HG02642 (cell line): ENCODE data around the gene PNMA6A.
"Not testable (repeated sequence)": the region's sequence is repeated elsewhere in the genome, so short reads cannot be mapped to it uniquely, and the experiment has no call there.

ENCODE experiments used
- ATAC-seq: cut with Tn5 transposase; IDR thresholded peaks from one replicate; pipeline ENCODE4 v1.9.1; 2021; ENCODE audit warnings: mild to moderate bottlenecking; ENCODE audit not compliant: unreplicated experiment, poor library complexity

PNMA6A gene

DNA sequence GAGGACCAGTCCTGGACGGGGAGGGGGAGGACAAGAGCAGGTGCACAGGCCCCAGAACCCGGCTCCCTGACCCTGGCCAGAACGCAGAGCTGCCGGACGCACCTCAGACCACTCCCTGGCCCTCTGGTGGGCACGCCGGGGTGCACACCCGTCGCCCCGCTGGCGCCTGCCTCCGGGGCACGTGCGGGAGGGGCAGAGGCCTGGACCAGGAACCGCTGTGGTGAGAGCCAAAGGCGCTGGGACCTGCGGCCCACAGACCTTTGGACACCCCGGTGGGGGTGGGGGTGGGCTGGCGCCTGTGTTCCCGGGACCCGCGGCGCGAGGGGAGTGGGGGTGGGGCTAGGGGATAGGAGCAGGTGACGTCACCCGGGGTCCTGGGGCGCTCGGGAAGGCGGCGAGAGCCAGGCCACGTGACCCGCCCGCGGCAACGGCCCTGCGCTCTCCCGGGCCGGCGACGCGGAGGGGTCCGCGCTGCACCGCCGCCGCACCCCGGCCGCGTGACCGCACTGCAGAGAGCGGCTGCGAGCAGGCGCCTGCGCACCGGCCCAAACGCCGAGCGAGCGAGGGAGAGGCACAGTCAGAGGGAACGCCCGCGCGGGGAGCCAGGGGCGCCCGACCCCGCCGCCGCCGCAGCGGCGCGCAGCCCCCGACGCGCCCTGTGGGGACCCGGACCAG is at the start of gene PNMA6A:
Gene PNMA6A, plus strand, starts transcription at position 546 of the 675 bp plus-strand sequence. CDS start 609 bp downstream, outside the sequence.
- not testable (repeated sequence) for ATAC-seq

GRCh38 chrX:153026501-153026900 is 45.8 kb upstream of the PNMA6A start:
- ATAC-seq = not testable (repeated sequence)

- not testable (repeated sequence) for ATAC-seq
Observed at GRCh38 chrX:153028487-153028886, 43.8 kb upstream of the PNMA6A start.

DNA sequence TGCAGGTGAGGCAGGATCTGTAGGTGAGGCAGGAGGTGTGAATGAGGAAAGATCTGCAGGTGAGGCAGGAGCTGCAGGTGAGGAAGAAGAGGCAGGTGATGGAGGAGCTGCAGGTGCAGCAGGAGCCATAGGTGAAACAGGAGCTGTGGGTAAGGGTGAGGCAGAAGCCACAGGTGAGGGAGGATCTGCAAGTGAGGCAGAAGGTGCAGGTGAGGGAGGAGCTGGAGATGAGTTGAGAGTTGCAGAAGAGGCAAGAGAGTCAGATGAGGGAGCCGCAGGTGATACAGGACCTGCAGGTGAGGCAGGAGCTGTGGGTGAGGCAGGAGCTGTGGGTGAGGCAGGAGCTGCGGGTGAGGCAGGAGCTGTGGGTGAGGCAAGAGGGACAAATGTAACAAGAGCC is 43.1 kb upstream of the PNMA6A start:
- no peak for ATAC-seq

GRCh38 chrX:153029875-153030274 is 42.4 kb upstream of the PNMA6A start:
- no peak for ATAC-seq

DNA sequence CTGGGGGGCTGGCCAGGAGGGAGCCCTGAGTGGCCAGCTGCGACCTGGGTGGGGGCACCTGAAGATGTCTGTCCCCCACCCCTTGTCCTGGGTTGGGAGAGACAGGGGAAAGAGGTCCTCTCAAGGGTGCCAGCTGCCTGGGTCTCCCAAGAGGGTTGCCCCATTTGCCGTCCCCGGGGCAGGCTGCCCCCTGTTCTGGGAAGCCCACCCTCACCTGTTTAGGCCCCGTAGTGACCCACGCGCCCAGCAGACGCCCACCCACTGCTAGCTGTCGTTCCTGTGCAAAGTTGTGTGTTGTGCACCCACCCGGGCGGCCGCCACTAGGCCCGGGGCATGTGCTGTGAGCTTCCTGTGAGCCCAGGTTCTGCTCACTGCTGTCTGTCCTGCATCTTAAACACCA is 41.5 kb upstream of the PNMA6A start:
- ATAC-seq = no peak

- ATAC-seq = peak; percentile 79
Observed at GRCh38 chrX:153032397-153033118, 39.7 kb upstream of the PNMA6A start.

DNA sequence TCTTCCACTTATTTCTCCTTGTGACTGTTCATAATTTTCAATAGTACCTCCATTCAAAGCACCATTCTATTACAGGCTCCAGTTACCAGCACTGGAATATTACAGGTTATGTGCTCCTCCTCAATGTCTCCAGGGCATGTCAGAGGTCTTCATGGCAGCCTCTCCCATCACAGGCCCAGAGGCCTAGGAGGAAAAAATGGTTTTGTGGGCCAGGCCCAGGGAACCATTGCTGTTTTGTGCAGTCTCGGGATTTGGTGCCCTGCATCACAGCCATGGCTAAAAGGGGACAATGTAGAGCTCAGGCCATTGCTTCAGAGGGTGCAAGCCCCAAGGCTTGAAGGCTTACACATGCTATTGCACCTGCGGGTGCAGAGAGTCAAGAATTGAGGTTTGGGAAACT is 23.2 kb upstream of the PNMA6A start:
- no peak for ATAC-seq

GRCh38 chrX:153052534-153052933 is 19.7 kb upstream of the PNMA6A start:
- ATAC-seq = no peak

GRCh38 chrX:153055871-153056749 is 16.1 kb upstream of the PNMA6A start, which contains the start of gene PNMA3:
Gene PNMA3, plus strand, starts transcription at chrX:153056470. Its CDS starts 586 bp downstream, at chrX:153057056.
- no peak for ATAC-seq

DNA sequence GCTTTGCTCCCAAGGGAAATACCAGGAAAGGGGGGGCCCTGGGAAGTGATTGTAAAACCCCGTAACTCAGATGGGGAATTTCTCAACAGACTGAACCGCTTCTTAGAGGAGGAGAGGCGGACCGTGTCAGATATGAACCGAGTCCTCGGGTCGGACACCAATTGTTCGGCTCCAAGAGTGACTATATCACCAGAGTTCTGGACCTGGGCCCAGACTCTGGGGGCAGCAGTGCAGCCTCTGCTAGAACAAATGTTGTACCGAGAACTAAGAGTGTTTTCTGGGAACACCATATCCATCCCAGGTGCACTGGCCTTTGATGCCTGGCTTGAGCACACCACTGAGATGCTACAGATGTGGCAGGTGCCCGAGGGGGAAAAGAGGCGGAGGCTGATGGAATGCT is 15.0 kb upstream of the PNMA6A start:
- ATAC-seq = no peak

DNA sequence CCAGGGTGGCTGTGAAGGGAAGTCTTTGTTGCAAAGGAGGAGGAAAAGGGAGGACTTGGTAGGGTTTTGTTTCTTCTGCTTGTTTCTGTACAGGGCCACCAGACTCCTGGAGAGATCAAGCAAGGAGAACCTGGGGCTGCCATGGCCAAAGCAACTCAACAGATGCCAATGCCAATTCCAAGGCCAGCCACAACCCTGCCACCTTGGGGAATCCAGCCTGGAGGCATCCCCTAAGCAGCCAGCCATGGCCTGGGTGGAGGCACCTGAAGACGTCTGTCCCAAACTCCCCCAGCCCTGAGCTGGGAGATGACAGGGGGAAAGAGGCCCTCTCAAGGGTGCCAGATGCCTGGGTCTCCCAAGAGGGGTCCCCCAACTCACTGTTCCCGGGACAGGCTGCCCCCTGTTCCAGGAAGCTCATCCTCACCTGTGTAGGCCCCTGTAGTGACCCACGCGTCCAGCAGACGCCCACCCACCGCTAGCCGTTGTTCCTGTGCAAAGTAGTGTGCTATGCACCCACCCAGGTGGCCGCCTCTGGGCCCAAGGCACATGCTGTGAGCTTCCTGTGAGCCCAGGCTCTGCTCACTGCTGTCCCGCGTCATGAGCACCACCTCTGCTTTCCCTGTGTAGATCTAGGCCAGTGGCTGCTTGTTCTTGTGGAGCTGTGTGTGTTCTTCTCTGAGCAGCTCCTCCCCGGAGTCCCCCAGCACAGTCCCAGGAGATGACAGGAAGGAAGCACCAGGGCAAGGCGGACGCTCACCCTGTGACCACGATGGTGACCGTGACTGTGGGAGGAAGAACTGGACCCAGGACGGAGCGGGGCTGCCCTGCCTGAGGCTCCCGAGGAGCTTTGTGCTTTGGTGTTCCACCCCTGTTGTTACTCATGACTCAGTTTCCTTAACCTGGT is 12.8 kb upstream of the PNMA6A start:
- no peak for ATAC-seq

DNA sequence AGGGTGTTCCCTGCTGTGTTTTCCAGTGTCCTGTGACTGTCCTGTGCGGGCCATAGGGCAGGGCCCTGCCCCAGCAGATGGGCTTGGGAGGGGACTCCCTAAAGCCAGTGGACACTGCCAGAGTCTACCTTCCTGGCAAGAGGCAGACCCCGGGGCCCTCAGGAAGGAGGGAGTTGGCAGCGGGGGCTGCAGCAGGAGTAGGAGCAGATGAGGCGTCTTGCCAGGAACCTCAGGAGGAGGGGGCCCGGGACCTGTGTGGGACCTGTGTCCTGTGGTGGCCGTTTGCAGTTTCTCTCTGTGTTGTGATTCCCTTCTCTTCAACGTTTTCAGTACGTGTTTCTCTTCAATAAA is 12.2 kb upstream of the PNMA6A start:
- no peak for ATAC-seq

DNA sequence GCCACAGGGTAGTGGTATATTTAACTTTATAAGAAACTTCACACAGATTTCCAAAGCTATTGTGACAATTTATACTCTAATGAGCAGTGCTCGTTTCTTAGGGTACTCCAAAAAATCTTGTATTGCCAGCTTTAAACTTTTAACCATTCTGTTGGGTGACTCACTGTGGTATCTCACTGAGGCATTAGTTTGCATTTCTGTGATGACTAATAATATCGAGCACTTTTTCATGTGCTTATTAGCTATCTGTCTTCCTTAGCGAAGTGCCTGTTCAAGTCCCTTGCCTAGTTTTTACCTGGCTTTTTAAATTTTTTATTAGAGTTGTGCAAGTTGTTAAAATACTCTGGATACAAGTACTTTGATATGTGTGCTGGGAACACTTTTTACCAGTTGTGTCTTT is 10.5 kb upstream of the PNMA6A start:
- ATAC-seq = no peak

DNA sequence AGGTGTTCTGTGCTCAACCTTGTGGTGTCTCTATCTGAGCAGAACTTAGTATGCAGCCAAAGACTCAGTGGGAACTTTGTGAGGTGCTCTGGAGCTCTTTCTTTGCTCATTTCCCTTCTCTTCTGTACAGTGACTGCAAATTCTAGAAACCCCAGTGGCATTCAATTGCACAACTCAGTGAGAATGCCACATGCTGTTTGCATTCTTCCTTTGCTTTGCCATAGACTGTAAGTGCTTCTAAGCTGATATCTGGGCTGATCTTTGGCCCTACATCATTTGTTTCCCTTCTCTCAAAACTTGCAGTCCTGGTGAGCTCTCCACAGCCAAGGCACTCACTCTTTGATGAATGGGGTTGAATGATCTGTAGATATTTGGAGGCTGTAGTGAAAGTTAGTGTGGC is 8.9 kb upstream of the PNMA6A start:
- no peak for ATAC-seq

- no peak for ATAC-seq
Observed at GRCh38 chrX:153064061-153064460, 8.2 kb upstream of the PNMA6A start.

DNA sequence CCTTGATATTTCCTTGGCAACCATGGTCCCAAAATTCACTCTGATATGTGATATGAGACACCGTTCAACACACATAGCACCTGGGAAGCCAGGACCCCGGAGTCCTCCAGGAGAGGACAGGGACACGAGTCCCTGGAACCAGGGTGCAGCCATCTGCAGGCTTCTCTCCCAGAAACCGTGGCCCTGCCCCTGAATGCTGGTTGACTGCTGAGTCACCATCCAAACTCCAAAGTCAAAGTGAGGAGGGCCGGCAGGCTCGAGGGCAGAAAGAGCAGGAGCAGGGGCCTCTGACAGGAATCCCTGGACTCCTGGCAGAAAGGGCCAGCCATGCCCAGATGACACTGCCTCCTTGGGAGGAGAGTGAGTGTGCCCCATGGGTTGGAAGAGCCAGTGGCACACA is 6.9 kb upstream of the PNMA6A start:
- ATAC-seq = no peak

DNA sequence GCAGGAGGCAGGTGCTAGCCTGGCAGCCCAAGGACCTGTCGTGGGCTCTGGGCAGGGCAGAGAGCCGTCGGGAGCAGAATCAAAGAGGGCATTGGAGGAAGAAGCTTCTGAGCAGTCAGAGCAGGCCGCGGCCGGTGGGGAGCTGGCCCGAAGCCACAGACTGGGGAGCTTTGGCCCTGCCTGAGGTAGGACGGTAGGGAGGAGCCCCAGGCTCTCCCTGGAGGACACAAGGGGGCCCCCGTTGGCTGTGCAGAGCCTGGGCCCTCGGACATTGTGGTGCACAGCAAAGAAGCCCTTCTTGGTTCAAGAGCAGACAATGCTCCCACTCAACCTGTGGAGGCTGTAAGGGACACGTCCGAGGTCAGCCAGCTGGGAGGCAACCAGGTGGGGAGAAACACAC is 5.9 kb upstream of the PNMA6A start:
- ATAC-seq = not testable (repeated sequence)

DNA sequence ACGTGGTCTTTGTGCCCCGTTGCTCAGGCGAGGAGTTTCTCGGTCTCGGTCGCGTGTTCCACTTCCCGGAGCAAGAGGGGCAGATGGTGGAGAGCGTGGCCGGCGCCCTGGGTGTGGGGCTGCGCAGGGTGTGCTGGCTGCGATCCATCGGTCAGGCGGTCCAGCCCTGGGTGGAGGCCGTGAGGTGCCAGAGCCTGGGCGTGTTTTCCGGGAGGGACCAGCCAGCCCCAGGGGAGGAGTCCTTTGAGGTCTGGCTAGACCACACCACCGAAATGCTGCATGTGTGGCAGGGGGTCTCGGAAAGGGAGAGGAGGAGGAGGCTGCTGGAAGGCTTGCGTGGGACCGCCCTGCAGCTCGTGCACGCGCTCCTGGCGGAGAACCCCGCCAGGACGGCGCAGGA is 1.1 kb downstream of the PNMA6A start:
- not testable (repeated sequence) for ATAC-seq
